Measurements from ENCODE around the gene CCDC157. TPM values are rescaled to one million over a fixed set of nuclear protein-coding genes. Genes with fewer than 3 reads are reported as not detected.

The CCDC157 gene
- total and polyA plus RNA-seq, 8 donors = 1.1 to 8.2 (median 1.4) TPM

- 81% methylated on average over 19 of the region's 19 CpGs for WGBS, 2 donors
- no peak for TF ChIP-seq CTCF (IDR thresholded peaks at IDR 0.05)
These were observed 13.9 kb downstream of the CCDC157 start for GRCh38 chr22:30370641-30371230.

GRCh38 chr22:30371321-30371720, 14.5 kb downstream of the CCDC157 start:
- H3K9me3 ChIP-seq = no peaks in the 10 kb centered on the region
- no peaks in the 10 kb centered on the region for H3K4me1 ChIP-seq
- no peak overlapping the region for H3K4me3 ChIP-seq
- FAIRE-seq (no peak), DNase-seq (no peak), ATAC-seq (no peak)
- no peaks in the 10 kb centered on the region for H3K27me3 ChIP-seq
- TF ChIP-seq CTCF (IDR thresholded peaks at IDR 0.05) = no peak
- H3K36me3 ChIP-seq = no peaks in the 10 kb centered on the region
- WGBS, 2 donors = 88 to 91% methylated on average over 9 of the region's 9 CpGs
- no peak overlapping the region for H3K27ac ChIP-seq
- intact Hi-C loops (cut with DNase I) = no loop called here

More at GRCh38 chr22:30370641-30371230, 13.9 kb downstream of the CCDC157 start:
- FAIRE-seq (no peak), ATAC-seq (no peak), DNase-seq (no peak)
- Histone ChIP-seq H3K4me1 (no peaks in the 10 kb centered on the region), H3K4me3 (no peak overlapping the region), H3K36me3 (no peaks in the 10 kb centered on the region), H3K9me3 (no peaks in the 10 kb centered on the region), H3K27me3 (no peaks in the 10 kb centered on the region), H3K27ac (no peak overlapping the region)
- intact Hi-C loops (cut with DNase I) = no loop called here

GRCh38 chr22:30371981-30372380, 15.2 kb downstream of the CCDC157 start:
- no peak for DNase-seq
- no peaks in the 10 kb centered on the region for H3K36me3 ChIP-seq
- WGBS, 2 donors = 76% methylated on average over 13 of the region's 13 CpGs
- H3K4me3 ChIP-seq = no peak overlapping the region
- H3K27me3 ChIP-seq = no peaks in the 10 kb centered on the region
- TF ChIP-seq CTCF (IDR thresholded peaks at IDR 0.05) = no peak
- intact Hi-C loops (cut with DNase I) = no loop called here
- FAIRE-seq = no peak
- no peaks in the 10 kb centered on the region for H3K9me3 ChIP-seq
- H3K4me1 ChIP-seq = no peaks in the 10 kb centered on the region
- H3K27ac ChIP-seq = no peak overlapping the region
- no peak for ATAC-seq

- Histone ChIP-seq H3K36me3 (no peaks in the 10 kb centered on the region), H3K4me1 (no peaks in the 10 kb centered on the region), H3K4me3 (no peak overlapping the region), H3K27me3 (no peaks in the 10 kb centered on the region), H3K27ac (no peak overlapping the region), H3K9me3 (no peaks in the 10 kb centered on the region)
- DNase-seq = no peak
- no peak for FAIRE-seq
- TF ChIP-seq CTCF (IDR thresholded peaks at IDR 0.05) = no peak
- WGBS, 2 donors = 53 to 61% methylated on average over 8 of the region's 8 CpGs
- intact Hi-C loops (cut with DNase I) = no loop called here
- peak in 3 of 4 donors; percentile 16 to 52 (median 29) for ATAC-seq
These were observed 16.1 kb downstream of the CCDC157 start for GRCh38 chr22:30372915-30373314.

All from pancreas (tissue), 10 donors.